ENCODE data around the gene ATRIP.
A peak's percentile ranks its signal among the peaks of the same experiment; 100 is the strongest.

Gene ATRIP

DNA sequence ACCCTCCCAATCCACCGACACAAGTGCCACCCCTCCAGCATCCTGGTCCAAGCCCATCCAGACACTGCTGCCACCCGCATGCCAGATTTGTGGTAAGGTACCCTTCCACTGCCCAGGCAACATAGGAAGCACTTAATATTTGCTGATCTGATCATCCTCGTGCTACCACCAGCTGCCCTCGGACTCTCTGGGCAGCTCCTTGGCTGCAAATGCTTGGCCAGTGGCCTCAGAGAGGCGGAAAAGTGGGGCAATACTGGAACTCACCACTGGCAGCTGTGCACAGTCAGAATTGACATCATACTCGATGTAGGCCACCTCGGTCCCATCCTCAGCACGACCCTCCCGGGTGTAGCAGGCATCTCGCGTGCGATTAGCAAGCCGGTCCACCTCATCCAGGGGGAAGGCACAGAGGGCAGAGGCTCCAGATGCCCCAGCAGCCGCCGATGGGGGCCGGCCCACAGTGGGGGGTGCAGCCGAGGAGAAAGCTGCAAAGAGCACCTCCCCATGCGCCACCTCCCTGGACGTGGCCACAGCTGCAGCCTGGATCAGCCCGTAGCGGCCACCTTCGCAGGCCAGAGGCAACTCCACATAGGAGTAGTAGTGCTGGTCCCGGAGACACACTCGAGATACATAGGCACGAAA lies 23.2 kb upstream of the ATRIP start:
- no peak for DNase-seq (ENCODE audit: low read depth in 2 of 3, low spot score in 1 of 3)

DNA sequence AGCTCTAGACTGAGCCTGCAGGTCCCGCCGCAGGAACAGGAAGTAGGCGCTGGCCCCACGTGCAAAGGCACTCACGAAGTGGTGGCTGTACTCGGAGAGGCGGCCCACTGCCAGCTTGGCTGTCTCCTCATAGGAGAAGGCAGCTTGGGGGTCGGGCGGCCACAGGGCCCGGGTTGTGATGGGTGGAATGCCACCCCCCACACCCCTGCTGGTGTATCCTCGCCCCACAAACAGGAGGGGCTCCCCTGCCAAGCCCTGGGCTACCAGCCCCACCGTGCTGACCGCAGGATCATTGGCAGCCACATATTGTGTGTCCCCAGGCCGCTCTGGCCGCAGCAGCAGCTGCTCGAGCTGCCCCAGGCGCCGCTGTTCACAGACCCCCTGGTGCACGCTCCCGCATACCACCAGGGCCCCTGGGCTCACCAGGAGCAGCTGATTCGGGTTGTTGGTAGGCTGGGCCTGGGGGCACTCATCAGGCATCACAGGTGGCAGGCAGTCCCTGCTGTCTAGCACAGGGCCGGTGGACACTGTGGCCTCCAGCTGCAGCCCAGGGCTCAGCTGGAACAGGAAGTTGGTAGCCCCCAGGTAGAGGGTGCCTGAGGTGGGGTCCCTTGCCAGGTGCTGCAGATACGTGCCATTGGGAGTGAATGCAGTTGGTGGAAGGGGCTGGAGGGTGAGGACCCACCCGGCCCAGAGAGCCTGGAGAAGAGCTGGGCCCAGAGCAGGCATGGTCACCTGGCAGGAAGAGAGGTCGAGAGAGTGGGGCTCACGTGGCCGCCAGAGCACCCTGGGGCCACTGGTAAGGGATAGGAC lies 22.4 kb upstream of the ATRIP start:
- no peak for DNase-seq (ENCODE audit: low read depth in 2 of 3, low spot score in 1 of 3)

DNA sequence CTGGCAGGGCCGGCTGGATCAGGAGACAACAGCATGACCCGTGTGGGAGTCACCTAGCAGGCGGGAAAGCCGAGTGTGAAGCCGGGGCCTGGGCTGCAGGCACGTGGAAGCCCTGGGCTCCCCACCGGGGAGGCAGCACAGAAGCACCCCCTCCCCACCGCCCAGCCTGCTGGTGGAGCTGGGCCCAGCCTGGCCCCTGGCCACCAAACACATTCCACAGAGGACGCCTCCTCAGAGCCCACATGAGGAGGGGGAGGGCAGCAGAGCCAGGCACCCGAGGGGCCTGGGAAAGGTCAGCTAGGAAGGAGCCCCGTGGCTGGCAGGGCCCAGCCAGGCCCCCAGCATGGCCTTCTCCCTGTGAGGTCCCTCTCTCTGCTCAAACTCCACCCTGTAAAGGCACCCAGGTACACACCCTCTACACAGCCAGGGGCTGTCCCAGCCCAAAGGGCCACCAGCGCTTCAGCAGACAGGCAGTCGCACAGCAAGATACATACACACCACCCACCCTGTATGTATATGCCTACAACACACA lies 21.2 kb upstream of the ATRIP start:
- no peak for DNase-seq (ENCODE audit: low read depth in 2 of 3, low spot score in 1 of 3)

DNA sequence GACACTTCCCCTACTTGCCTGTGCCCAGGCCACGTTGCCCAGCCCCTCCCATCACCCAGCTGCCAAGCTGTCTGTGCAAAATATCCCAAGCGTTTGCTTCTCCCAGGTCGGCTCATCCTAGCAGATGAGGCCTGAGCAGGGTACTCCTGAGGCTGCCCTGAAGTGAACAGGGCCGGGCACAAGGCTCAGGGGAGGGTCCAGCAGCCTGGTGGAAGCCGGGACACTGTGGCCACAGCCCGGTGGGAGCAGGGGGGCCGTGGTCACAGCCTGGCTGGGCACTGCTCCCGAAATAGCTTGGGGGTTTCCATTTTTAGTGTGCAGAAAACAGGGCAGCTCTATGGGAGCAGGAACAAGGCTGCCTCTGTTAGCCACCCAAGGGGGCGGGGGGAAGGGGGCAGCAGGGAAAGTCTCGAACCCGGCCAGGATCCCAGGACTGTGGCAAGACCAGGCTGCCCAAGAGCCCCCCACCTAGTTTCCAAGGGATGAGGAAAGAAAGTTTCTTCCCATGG lies 20.1 kb upstream of the ATRIP start:
- no peak for DNase-seq (ENCODE audit: low read depth in 2 of 3, low spot score in 1 of 3)

DNA sequence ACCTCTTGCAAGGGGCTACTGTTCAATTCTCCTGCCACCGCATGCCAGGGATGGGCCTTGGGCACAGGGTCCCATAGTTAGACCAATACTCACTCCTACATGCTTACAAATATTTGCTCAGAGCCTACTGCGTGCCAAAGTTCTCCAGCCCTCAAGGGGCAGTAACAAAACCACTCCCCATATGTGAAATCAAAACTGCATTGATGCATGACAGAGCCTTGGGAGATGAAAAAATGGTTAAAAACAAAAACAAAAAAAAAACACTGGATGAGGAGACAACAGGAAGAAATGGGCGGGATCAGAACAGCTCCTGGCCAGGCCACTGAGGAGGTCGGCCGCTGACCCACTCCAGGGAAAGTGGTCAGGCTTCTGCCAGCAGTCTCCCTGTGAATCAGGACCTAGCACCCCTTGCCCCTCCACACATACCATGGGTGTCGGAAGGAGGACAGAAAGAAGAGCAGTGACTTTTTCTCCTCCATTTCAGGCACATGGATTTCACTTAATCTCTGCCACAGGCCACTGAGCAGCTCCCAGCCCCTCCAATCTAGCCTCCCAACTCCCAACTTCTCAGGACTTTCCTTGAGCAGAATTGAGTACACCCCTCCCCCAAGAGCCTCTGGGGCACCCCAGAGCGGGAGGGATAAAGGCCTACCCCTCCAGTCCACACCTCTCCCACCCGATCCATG lies 19.4 kb upstream of the ATRIP start:
- no peak for DNase-seq (ENCODE audit: low read depth in 2 of 3, low spot score in 1 of 3)

DNA sequence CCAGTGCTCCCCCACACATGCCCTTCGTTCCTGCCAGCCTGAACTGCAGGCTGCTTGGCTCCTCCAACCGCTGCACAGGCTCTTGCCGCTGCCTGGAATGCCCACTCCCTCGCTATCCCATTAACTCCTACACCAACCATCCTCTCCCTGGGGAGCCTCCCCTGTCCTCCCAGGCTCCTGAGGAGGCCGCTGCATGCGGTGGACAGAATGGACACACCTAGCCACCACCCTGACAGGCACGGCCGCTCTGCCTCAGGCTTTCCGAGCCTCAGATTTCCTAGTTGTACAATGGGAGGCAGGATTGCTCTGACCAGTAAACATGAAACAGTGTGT lies 18.9 kb upstream of the ATRIP start:
- DNase-seq (ENCODE audit: low read depth in 2 of 3, low spot score in 1 of 3), result no peak

DNA sequence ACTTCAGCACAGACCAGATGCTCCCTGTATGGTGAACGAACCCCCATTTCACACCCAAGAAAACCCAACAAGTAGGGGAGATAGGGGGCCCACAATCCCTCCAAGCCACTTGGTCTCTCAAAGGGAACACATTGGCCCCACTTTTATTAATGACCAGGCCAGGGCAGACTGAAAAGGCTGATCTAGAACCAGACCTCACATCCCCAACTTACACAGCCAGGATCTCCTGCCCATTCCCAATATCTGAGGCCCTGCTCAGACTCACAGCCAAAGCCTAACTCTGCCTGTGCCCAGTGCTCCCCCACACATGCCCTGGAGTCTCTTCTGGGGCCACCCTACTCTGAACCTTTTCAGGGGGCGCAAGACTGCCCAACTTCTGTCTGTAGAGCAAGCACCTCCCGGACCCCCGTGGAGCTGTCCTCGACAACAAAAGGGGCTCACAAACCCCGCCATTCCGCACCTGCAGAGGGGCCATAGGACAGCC lies 18.4 kb upstream of the ATRIP start:
- DNase-seq (ENCODE audit: low read depth in 2 of 3, low spot score in 1 of 3), result no peak

DNA sequence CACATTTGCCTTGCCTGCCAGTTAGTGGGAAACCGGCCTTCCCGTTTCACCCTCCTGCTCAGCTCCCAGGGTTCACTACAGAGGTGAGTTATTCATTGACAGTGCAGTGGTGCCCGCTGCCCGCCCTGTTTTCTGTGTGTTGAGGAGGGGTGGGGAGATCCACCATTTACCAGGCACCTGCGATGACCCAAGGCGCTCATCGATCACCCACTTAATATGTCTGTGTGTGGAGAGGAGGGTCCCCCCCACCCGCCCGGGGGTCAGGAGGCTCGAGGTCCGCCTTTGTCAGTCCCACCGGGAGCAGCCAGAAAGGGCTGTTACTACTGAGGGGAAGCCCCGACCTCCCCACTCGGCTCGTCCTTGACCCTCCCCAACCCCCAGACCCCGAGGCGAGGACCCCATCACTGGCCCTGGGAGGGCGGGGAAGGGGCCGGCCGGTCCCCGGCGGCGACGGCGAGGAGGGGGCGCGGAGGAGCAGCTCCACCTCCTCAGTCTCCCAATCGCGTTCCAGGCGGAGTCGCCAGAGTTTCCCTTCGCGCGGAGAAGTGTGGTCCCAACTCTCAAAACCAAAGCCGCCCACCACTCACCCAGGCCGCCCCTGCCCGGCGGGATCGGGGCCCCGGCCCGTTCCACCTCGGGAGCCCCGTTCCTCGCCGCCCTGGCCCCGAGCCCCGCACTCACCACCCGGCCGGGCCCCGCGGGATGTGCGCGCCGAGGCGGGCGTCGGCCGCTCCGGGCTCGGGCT lies 17.8 kb upstream of the ATRIP start:
- peak in 1 of 3 donors; percentile 8 for DNase-seq (ENCODE audit: low read depth in 2 of 3, low spot score in 1 of 3)

DNA sequence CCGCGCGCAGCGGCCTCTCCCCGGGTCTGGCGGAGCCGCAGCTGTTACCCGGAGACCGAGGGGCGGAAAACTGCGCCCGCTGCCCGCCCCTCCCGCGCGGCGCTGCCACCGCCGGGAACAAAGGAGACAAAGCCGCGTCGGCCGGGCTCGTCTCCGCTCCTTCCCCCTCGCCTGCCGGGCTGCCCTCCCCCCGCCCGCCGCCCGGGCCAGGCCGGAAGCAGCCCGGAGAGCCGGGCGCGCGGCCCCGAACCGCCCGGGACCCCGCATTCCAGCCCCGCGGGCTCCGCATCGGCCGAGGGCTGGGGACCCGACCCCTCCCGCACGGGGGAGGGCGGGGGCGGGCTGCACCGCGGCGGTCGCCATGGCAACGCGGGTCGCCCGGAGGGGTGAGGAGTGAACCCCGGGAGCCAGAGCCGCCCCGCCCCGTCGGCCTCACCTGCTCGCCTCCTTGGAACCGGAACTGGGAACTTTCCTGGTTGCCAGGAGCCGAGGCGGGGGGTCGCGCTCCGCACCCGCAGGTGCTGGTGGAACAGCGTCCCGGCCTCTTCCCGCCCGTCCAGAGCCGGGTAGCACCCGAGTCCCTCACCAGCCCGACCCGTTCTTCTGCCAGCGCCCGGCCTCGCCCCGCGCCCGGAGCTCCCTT lies 17.1 kb upstream of the ATRIP start:
- peak in 2 of 3 donors; percentile 24 to 45 for DNase-seq (ENCODE audit: low read depth in 2 of 3, low spot score in 1 of 3)

DNA sequence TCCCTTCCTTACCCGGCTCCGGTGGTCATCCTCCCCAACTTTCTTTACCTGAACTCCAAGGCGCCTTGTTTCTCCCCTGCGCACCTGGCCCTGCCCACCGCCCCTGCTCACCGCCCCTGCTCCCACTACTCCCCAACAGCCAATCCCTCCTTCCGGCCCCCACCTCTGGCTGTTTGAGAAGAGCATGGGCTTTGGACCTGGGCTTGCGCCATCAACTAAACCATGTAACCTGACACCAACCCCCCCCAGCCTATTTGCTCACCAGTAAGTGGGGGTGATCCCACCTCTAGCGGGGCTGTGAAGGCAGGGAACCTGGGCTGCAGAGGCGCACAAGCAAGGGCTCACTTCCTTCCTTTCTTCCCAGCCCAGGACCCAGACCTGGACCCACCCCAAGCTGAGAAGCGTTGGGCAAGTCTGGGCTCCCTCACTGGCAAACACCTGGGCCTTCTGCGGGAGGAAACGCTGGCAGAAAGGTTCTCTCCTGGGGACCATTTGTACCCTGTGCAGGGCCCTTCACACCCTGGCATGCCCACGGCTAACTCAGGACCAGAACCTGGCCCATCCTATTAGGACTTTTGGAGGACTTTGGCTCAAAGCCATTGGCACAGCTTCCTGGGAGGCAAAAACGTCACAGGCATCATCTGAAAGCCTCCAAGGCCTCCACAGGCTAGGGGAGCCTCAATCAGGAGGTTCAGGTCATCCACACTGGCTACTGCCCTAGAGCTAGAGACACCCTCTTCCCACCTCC lies 16.4 kb upstream of the ATRIP start, which contains the start of gene PLXNB1:
TSS of gene PLXNB1 (minus strand) at position 127 of the 748 bp plus-strand sequence. CDS start 5,475 bp downstream, outside the sequence.
- DNase-seq (ENCODE audit: low read depth in 2 of 3, low spot score in 1 of 3), result no peak

DNA sequence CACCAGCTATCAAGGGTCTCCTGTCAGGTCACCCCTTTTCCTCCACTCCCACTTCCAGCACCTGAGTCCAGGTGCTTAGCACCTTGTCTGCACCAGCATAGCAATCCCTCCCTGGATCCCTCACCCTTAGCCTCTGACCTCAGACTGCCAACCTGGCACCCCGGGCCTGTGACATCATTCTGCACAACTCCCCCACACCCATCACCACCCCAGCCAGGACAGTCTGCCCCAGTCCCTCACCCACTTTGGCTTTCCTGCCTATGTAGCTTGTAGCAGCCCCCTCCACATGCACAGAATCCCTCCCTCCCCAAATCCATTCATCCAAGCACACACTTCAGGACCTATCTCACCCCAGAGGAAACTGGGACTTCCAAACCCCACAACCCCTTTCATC lies 15.8 kb upstream of the ATRIP start:
- no peak for DNase-seq (ENCODE audit: low read depth in 2 of 3, low spot score in 1 of 3)

DNA sequence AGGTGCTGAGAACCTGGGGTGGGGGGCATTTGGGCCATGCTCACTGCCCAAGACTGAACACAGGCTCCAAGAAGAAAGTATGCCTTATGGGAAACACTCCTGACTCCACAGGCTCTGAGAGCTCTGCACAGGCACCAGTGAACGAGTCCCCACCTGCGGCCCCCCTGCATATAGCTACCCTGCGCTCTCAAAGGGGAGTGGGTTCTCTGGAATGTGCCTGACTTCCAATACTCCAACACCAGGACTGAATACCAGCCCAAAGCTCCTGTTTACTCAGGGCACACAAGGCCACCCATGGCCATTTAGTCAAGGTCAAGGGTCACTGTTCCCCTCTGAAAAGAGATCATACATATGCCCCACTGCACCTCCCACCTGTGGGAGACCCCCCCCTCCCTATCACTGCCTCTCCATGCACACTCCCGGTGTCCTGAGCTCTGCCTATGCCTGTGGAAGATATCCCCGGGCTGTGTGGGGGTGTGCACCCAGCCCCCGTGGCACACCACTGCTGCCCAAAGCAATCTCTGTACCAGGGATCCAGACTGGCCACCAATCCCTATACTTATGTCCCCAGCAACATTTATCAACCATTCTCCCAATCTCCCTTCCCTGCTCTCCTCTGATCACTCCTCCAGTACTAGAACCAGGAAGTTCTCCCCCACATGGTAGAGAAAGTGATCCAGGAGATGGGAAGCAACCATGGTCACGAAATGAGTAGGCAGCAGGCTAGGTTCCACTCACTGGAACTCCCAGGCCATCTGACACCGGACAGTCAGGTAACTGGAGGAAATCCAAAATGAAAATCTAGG lies 15.1 kb upstream of the ATRIP start:
- no peak for DNase-seq (ENCODE audit: low read depth in 2 of 3, low spot score in 1 of 3)

DNA sequence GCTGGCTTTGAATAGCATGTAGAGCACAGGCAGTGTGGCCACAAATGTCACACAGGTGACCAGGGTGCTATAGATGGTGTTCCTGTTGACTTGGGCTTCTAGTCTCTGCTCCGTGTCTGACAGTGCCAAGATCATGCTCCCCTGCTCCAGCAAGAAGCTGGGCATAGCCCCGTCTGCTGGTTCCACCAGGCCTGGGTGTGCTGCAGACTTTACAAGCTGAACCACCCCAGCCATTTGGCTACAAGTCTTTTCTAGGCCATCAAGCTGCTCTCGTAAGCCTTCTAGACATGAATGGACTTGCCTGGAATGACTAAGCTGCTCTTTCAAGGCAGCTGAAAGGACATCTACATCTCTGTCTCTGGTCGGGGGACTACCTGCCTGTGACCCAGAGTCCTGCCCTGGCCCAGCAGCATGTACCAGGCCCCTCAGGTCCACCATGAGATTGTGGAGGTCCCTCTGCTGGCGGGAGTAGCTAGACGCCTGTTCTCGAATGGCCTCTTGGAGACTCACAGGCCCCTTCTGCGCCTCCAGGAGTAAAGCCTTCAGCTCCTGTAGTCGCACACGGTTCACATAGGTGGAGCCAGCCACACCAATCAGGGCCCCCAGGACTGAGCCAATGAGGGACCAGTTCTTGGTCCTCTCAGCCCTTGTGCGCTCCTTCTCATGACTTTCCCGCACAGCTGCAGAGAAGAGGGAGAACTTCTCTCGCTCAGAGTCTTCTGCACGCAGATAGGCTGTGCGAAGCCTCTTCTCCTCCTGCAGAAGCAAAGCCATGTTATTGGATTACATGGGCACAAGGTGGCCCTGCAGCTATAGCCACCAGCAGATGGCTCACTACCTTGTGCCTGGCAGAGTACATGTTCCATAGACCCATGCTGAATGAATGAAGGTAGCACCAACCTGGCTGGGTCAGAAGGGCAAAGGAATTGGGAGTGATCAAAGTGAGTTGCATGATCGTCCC lies 13.8 kb upstream of the ATRIP start:
- DNase-seq (ENCODE audit: low read depth in 2 of 3, low spot score in 1 of 3), result no peak

DNA sequence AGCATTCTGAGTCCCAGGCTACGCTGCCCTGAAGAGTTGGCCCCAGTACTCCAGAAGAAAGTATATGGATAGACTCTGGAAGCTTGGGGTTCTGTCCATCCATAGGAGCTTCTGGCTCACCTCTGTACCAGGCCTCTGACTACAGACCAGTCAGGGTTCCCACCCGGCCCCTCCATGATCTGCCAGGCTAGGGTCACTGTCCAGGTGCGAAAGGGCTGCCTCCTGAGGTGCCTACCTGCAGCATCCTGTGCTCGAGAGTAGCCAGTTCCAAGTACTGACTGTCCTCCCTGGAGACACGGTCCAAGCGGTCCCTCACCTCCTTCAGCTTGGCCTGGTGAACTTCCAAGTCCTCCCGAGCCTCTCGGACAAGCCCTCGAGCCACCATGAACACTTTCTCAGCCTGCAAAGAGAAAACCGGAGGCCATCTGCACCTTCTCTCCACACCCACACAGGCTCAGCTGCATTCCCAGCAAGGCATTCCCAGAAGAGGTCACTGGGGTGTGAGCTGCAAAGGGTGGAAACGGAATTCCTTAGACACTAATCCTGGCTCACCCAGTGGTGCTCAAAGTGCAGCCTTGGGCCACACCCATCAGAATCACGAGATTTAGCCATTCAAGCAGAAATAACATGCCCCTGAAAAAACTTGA lies 12.9 kb upstream of the ATRIP start:
- DNase-seq (ENCODE audit: low read depth in 2 of 3, low spot score in 1 of 3), result no peak

DNA sequence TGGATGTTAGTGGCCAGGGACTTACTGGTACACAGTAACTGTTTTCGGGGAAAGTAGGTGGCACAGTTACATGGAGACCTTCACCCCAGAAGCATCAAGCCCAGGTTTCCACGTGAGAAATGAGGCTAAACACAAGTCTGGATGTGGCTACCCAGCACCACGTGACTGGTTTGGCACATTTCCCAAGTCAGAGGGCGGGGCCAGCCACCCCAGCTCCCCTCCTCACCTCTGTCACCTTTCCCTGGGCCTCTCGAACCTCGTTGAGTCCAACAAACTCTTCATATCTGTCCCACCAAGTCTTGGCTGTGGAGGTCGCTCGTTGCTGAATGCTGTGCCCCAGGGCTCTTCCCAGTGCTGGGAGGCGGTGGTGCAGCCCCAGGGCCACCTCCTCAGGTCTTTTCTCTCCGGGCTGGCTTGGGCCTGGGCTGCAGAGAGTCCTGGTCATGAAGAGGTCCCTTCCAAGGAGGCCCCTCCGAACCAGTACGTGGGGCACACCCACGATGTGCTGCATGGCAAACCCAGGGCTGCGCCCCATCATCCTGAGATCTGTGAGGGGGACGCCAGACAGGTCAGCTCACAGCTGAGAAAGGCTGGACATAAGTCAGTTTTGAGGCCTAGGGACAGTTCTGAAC lies 11.8 kb upstream of the ATRIP start:
- DNase-seq (ENCODE audit: low read depth in 2 of 3, low spot score in 1 of 3), result no peak

DNA sequence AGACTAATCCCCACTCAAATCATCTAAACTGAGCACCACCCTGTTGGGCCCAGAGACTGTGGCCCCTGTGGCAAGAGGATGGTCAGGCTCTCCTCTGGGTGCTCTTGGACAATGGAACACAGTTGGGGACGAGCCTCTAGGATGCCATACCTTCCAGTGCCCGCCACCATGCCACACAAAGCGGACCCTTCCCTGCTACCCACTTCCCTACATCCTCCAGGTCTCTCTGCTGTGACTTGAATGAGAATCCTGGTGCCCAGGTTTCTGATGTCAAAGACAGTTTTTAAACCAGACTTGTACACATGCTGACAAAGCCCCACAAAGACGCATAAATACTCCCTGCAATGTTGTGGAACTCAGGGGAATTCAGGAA lies 11.3 kb upstream of the ATRIP start:
- no peak for DNase-seq (ENCODE audit: low read depth in 2 of 3, low spot score in 1 of 3)

Measured in stimulated activated CD4-positive, alpha-beta T cell treated with anti-CD3 and anti-CD28 coated beads, Interleukin-12 subunit alpha, Interleukin-12 subunit beta, amount 100 ng/mL, for 48 hours (primary cell).